Activated T-helper 9 cell treated with anti-CD3 and anti-CD28 coated beads, Interleukin-2, amount 50 U/mL, for 16 hours (primary cell): ENCODE data around the gene CRKL.
"Not testable (repeated sequence)": the region's sequence is repeated elsewhere in the genome, so short reads cannot be mapped to it uniquely, and the experiment has no call there.

Experiments
- DNase-seq: peaks from one replicate; pipeline ENCODE4 v3.0.0-alpha.2; 2020; ENCODE audit warnings: low read depth

The CRKL gene

DNA sequence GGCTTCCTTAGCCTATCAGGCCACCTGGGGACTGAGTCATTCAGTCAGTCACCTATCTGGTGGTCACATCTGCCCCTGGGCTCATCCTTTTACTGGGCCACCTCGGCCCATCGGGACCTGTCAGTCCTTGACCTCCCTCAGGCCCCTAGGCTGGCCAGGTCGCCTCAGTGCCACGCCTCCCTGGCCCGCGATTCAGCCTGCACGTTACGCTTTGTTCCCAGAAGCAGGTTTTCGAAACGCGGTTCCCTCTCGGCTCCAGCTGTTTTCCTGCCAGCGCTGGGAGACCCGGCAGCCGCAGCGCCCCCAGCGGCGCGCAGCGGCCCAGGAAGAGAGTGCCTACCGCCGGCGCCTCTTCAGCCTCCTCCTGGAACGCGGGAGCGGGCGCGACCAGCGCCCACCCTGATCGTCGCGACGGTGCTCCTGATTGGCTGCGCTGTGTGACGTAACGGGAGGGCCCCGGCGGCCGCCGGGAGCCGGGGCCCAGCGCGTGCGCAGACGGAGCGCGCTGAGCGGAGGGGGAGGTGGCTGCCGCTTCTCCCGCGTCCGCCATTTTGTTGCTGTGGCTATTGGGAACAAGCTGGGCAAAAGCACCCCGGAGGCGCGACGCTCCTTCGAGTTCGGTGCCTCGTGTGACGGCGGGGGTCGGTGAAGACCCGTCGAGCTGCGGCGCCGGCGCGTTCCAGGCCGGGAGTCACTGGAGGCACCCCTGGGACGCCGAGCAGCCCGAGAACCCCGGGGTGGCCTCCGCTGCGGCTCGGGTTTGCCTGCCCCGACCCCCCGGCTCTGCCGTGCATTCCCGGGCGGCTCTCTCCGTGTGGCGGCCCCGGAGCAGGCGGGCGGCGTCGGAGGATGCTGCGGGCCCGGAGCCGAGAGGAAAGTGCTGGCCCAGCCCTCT lies at the start of gene CRKL:
CRKL (plus strand) TSS at position 492 of the 895 bp plus-strand sequence. CDS start 528 bp downstream, outside the sequence.
- peak; percentile 96 for DNase-seq

DNA sequence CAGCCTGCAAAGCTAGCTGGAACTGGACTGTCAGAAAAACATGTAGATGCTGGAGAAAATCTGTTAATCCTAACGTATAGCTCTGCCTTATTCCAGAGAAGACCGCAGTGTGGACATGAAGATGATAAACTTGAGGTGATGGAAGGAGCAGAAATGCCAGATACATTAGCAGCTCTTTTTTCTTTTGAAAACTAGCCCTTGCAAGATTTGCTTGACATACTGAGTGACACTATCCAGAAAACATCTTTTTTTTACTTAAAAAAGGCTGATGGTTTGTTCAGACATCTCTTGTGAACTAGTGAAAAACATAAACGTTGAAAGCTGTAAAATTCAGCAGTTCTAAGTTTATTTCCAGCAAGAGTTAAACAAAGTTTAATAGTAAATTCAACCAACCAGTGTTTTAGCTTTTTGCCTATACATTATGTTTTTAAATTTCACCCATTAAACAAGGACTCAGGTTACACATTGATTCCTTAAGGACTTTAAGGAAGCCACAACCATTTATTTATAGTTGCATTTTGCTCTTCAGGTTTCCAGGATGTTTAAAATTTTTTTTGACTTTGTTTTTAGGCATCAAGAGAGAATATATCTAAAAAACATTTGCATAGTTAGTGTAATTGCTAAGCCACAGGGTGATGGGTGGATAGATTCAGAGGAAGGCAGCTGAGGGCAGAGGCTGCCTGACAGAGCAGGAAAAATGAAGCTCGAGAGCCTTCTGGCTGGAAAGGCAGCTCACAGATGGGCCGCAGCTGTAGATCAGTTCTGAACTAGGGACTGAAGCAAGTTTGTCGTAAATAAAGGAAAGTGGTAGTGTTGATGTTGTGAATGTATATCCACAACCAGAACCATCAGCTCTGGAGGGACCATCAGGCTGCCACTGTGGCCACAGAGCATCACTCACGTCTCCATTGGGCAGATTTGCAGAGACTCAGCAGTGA lies 48.9 kb upstream of the CRKL start:
- no peak for DNase-seq

DNA sequence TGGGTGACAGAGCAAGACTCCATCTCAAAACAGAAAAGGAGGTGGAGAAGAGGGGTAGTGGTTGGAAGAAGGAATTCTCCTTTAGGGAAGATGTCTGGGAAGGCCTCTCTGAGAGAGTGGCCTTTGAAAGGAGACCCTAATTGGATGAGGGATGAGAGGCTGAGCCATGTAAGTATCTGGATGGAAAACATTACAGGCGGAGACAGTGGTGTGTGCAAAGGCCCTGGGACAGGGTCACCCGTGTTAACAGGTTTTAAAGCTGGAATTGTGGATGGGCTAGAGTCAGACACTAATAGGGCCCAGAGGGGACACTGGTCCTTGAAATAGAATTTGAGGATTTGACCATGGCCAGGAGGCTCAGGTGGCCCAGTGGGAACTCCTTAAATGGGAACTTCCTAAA lies 48.0 kb upstream of the CRKL start:
- DNase-seq = no peak

- no peak for DNase-seq
These were observed 44.0 kb upstream of the CRKL start for GRCh38 chr22:20873214-20873613.

DNA sequence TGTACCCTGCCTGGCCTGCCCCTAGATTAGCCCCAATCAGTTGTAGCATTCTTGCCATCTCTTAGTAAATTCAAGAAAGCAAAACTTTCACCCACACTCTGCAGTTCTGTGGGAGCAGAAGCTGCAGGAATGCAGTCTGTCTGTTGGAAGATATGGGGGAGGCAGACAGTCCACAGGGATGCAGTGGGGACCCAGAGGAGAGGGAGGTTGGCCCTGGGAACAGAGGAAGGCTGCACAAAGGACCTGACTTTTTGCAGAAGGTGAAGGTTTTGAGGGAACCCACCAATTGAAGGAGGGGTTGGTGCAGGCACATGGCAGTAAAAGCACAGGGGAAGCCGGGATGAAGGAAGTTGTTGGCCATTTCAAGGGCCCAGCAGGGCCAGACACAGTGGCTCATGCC lies 41.9 kb upstream of the CRKL start:
- DNase-seq = no peak

DNA sequence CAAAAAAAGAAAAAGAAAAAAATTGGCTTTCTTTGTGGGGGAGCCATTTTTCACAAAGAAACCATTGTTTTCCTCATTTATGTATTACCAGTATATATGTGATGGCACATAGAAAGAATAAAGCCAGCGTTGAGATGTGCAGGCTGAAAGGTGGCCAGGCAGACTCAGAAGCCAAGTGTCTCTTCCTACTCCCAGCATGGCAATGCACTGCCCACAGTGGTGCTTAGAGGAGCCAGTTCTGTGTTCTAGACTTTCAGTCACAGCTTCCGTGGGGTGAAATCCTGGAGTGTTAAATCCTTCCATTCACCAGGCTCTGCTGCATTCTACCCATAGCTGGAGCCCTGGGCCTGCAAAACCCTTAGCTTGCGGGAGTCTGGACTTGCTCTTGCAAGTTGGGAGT lies 39.5 kb upstream of the CRKL start:
- DNase-seq = no peak

DNA sequence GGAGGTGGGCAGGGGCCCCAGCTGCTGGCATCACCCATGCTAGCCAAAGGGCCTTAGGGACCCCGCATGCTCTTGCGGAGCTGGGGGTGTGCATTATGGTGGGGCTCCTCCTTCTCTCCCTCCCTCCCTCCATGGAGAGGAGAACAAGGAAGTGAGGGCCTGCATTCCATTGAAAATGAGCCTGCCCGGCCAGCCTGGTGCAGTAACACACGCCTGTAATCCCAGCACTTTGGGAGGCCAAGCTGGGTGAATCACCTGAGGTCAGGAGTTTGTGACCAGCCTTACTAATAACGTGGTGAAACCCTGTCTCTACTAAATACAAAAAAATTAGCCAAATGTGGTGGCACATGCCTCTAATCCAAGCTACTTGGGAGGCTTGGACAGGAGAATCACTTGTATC lies 36.0 kb upstream of the CRKL start:
- no peak for DNase-seq

GRCh38 chr22:20881869-20882815 lies 35.1 kb upstream of the CRKL start:
- DNase-seq = no peak

DNA sequence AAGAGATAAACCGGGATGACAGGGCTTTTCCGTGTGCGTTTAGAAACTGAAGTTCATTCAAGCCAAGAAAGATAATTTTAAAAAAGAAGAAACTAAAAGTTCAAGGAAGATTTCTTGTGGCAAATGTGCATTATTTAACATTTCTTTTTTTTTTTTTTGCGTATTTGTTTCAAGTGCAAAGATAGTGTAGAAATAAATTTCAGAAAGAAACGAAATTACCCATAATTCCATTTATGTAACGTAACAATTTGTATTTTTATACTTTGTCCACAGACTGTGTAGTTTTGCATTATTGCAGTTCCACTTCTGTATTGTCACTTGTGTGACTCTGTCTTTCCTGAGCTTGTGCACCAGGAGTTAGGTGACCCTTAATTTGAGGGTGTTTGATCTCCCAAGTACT lies 34.4 kb upstream of the CRKL start:
- DNase-seq = no peak

DNA sequence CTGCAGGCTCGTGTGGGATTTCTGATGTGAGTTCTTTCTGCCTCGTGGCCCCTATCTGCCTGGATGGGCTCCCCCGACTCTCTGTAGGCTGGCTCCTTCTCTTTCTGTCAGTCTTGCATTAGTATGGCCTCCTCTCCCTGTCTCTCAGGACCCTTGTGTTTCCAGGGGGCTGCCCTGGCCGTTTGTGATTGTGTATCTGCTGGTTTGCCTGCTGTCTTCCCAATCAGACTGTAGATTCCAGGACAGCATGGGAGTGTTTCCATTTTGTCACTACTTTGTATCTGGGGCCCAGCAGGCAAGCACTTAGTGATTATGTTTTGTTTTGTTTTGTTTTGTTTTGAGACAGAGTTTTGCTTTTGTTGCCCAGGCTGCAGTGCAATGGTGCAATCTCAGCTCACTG lies 32.8 kb upstream of the CRKL start:
- DNase-seq = no peak

- DNase-seq = no peak
These were observed 32.1 kb upstream of the CRKL start for GRCh38 chr22:20885017-20885556.

GRCh38 chr22:20885557-20886323 lies 31.5 kb upstream of the CRKL start:
- peak; percentile 3 for DNase-seq

DNA sequence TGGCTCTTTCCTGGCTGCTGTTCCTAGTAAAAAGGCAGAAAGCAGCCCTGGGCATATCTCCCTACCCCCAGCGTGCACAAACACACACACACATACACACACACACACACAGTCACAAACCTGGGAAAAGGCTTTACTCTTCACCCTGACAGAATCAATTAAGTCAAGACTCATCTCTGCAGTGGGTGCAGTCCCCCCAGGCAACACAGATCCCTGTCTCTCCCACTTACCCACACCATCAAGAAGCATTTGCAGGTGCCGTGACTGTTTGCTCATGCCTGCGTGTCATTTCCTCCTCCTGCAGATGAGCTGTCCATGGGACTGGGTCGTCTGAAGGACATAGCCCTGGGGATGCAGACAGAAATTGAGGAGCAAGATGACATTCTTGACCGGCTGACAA lies 29.8 kb upstream of the CRKL start:
- no peak for DNase-seq

DNA sequence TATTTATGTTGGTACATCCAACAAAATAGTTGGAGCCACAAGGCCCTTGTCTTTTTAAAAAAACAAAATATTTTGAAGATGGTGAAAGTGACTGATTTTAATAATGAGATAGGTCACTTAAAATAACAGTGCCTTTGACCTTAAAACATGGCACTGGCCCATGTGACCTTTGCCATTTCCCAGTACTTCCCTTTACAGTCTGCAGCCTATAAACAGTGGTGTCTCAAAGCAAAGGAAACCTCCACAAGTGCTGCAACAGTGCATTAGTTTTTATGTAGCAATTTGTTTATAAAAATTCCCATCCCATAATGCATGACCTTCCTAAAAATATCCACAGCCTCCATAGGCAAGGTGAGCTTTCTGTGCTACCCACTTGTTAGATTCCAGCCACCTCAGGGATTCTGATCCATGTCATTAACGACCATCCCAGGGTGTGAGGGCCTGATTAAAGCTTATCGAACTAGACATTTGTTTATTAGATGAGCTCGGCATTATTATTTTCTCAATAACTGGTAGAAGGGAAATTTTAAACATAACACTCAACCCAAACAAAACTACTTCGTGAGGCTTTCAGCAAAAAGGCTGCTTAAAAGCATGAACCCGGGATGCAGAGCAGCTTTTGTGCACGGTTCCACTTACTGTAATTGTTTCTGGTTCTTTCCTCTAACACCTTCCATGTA lies 28.0 kb upstream of the CRKL start:
- no peak for DNase-seq

- no peak for DNase-seq
These were observed 27.2 kb upstream of the CRKL start for GRCh38 chr22:20889904-20890540.

GRCh38 chr22:20890975-20891374 lies 26.2 kb upstream of the CRKL start:
- no peak for DNase-seq

- not testable (repeated sequence) for DNase-seq
These were observed 19.5 kb upstream of the CRKL start for GRCh38 chr22:20897737-20898136.

DNA sequence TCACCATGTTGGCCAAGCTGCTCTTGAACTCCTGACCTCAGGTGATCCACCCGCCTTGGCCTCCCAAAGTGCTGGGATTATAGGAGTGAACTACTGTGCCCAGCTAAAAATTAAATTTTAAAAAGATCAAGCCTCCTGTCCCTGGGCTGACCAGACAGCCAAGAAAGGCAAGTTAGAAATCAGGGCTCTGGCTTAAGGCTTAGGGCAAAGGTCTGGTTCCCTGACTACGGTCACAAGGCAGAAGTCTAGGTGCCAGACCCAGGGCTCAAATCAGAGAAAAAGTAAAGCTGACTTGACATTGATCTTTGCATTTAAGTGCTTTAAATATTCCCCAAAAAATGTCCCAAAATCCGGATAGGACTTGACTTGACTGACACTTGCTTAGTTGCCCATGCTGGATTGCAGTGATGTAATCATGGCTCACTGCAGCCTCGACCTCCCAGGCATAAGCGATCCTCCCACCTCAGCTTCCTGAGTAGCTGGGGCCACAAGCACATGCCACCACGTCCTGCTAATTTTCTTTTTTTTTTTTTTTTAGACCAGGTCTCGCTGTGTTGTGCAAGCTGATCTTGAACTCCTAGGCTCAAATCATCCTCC lies 17.3 kb upstream of the CRKL start:
- no peak for DNase-seq
